Epithelial cell of esophagus (primary cell): ENCODE data around the gene IGSF8.

ENCODE experiments used
- DNase-seq: peaks from one replicate; pipeline ENCODE4 v3.0.0; 2010; ENCODE audit warnings: low read depth
- H3K4me3 ChIP-seq: 2 replicates; pipeline ENCODE4 v1.5.1; 2011; ENCODE audit warnings: mild to moderate bottlenecking, low read length, control low read depth
- TF ChIP-seq, protein P1 (sequence below): IDR thresholded peaks from 2 replicates; pipeline ENCODE4 v1.5.1; 2011; ENCODE audit warnings: low read depth, mild to moderate bottlenecking, low read length, control low read depth, inconsistent platforms; ENCODE audit not compliant: insufficient read depth; ENCODE audit errors: missing control alignments

Gene IGSF8

DNA sequence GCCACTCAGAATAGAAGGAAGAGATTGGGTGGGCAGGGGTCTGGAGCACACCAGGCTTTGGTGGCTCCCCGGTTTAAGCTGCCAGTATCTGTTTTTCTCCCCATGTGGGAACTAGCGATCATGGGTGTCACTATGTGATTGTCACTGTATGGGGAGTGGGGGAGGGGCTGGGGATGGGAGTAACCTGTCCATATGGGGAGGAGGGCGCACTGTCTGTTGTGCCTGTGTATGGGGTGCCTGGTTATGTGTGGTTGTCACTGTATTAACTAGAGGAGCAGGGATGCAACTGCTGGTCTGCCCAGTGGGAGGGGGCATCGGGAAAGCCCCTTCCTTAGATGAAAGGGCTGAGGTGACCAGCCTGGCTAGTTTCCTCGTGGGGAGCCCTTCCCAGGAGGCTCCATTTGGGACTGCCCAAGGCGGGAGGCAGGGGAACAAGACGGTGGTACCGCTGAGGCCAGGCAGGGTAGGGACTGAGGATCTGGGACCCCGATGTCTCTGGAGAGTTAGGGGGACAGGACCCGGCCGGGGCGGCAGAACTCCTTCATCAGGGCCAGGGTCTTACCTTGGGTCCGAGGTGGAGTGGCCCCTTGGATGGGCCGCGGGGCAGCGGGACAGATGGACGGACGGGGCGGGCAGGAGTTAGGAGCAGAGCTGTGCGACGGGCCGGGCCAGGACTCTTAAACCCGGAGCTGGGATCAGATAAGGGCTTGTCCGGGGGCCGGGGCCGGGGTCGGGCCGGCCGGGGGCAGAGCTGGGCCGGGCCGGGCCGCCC is 28.8 kb downstream of the IGSF8 start, which contains the start of gene KCNJ10:
Gene KCNJ10 (minus strand): TSS at position 701 of the 772 bp plus-strand sequence. CDS start 27,628 bp downstream, outside the sequence.
- TF ChIP-seq, protein P1, sequence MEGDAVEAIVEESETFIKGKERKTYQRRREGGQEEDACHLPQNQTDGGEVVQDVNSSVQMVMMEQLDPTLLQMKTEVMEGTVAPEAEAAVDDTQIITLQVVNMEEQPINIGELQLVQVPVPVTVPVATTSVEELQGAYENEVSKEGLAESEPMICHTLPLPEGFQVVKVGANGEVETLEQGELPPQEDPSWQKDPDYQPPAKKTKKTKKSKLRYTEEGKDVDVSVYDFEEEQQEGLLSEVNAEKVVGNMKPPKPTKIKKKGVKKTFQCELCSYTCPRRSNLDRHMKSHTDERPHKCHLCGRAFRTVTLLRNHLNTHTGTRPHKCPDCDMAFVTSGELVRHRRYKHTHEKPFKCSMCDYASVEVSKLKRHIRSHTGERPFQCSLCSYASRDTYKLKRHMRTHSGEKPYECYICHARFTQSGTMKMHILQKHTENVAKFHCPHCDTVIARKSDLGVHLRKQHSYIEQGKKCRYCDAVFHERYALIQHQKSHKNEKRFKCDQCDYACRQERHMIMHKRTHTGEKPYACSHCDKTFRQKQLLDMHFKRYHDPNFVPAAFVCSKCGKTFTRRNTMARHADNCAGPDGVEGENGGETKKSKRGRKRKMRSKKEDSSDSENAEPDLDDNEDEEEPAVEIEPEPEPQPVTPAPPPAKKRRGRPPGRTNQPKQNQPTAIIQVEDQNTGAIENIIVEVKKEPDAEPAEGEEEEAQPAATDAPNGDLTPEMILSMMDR = no peak
- peak within 1 kb of the TSS; percentile 27 for H3K4me3 ChIP-seq
- DNase-seq = no peak

DNA sequence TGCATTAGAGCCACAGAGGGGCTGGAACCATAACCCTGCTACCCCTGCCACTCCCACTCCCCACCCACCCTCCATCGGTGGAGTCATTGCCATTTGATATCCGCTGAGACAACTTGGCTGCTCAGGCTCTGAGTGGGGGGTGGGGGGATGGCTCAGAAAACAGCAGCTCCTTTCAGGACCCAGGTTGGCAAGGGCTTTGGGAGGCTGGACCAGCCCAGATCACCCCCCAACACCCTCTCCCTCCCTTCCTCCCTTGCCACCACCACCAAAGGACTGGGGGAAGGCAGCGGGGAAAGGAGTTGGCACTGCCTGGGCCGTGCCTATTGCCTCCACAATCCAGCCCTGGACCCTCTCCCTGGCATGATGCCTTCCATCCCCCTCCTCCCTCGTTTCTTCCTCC is 30.2 kb downstream of the IGSF8 start:
- no peak overlapping the region for H3K4me3 ChIP-seq
- TF ChIP-seq, protein P1 = no peak
- no peak for DNase-seq

DNA sequence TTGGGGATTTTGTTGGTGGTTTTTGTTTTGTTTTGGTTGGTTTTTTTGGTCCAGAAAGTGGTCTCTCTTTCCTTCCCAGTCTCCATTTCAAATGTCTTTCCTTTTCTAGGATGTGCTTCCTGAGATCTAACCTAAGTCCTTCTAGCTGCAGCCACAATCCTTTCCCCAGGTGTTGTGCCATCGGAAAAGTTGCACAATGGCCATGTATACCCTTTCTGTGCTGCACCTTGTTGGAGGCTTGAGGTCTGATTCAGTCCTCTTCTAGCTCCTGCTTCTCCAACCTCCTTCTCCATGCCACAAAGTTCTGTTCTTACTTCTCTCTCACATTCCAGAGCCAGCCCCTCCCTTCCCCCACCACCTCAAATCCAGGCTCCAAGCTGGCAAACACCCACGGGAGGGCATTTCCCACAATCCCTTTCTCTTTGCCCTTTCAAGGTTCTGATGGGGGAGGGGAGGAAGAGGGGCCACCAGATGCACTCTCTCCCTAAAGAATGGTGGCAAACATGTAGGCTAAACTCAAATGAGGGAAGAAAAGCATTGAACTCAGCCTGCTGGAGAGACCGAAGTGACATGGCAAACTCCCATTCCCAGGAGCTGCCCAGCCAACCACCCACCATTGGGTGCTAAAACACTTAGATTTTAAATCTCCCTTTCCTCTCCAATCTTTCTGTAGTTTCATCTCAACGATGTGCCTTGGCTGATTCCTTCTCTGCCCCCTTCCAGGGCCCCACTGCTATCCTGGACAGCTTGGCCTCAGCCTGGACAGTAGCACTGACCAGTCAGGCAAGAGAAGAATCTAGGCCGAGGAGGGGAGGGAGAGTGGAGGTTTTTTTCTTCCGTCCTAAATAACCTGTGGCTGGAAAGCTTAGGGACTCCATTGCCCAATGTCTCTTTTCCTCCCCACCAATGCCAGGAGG is 31.3 kb downstream of the IGSF8 start:
- DNase-seq = no peak
- TF ChIP-seq, protein P1 = no peak
- H3K4me3 ChIP-seq = no peak overlapping the region

DNA sequence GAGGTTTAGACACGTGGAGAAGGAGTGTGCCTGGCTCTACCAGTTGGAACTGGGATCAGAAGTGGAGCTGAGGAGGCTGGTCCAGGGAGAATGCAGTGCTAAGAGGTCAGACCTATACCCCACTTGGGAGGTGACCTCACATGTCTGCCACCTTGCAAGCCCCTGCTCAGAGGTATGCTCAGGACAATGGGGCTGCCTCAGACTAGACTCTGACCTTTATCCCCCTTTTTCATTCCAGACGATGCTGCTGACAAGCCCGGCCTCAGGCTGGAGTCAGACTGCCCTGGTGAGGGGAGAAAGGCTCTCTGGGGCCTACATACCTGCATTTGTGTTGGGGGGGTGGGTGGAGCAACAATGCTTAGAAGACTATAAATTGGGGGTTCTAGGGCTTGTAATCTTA is 33.7 kb downstream of the IGSF8 start:
- TF ChIP-seq, protein P1 = no peak
- DNase-seq = no peak

DNA sequence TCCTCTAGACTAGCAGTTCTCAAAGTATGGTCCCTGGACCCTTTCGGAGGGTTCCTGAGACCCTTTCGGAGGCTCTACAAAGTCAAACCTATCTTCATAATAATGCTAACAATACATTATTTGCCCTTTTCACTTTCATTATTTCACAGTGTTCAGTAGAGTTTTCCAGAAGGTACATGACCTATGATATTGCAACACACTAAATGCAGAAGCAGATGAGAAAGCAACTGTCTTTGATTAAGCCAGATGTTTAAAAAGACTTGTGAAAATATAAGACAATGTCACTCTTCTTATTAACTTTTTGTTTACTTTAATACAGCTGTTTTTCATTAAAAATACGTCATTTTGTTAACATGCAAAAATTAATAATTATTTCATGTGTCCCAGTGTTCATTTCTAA is 34.3 kb downstream of the IGSF8 start:
- no peak for DNase-seq
- TF ChIP-seq, protein P1 = no peak
- H3K4me3 ChIP-seq = no peak overlapping the region

More for the DNA sequence above, 33.7 kb downstream of the IGSF8 start:
- no peak overlapping the region for H3K4me3 ChIP-seq

DNA sequence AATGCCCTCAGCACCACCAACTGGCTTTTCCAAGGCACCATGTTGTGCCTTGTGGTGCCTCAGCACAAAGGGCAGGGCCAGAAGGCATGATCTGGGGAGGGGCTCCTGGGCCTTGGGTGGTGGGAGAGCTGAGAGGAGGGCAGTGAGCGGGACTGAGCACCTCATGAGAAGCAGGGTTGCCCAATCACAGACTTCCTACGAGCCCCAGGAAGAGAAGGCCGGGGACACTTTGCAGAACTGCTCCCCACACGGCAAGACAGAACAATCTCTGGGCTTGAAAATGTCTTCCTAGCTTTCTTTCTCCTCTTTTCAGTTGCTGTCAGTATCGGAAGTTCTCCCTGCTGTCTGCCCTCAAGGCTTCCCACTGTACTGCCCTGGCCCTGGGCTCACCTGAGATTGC is 35.2 kb downstream of the IGSF8 start:
- no peak overlapping the region for H3K4me3 ChIP-seq

More for the DNA sequence above, 35.2 kb downstream of the IGSF8 start:
- TF ChIP-seq, protein P1 = no peak
- DNase-seq = no peak
